Activated CD8-positive, alpha-beta memory T cell treated with anti-CD3 and anti-CD28 coated beads for 24 hours (primary cell): Measurements from ENCODE around the gene ADAT3.
A peak's percentile ranks its signal among the peaks of the same experiment; 100 is the strongest.
"Not testable (repeated sequence)": the region's sequence is repeated elsewhere in the genome, so short reads cannot be mapped to it uniquely, and the experiment has no call there.

Experiments used
- DNase-seq: peaks from one replicate; pipeline ENCODE4 v3.0.0-alpha.2; 2020

Gene ADAT3

DNA sequence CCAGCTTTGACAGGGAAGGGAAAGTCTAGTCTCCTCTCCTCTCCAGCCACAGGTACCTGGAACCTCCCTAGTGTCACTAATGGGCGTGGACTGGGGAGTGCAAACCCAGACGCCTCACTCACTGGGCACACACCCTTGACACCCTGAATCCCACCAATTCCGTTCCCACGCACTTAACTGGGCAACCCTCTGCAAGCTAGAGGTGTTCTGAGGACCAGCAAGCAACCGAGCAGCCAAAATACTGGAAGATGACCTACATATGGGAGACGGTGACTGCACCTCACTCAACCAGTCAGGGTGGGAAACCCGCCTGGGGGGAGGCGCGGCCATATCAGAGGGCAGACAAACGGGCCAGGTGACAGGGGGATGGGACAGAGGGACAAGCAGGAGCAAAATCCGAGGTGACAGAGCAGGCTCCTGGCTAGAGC, 20.9 kb upstream of the ADAT3 start:
- peak; percentile 80 for DNase-seq

DNA sequence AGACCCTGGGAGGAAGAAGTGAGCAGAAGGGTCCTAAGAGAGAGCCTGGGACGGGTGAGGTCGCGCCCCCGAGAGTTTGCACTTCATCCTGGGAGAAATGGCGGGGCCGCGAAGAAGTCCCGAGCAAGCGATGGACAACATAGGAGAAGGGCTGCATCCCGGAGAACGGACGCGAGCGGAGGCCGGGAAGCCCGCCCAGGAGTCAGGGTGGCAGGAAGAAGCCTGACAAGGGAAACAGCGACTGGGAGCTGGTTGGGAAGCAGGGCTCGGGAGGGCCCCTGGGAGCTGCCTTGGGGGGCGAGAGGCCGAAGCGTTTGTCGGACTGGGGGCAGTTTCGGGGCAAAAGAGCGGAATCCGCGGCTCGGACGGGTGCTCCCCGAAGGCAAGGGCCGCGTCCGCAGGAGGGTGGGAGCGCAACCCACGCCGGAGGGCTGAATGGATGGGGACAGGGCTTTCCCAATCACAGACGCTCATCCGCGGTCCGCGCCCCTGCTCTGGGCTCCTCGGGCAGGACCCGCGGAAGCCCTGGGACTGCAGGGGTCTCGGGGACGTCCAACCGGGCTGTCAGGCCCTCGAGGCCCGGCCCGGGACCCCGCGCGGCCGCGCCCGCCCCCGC, 20.4 kb upstream of the ADAT3 start:
- no peak for DNase-seq

- DNase-seq = peak; percentile 99
Measured at GRCh38 chr19:1885398-1886119, 19.6 kb upstream of the ADAT3 start, which contains the start of gene ABHD17A. ABHD17A (minus strand) TSS chr19:1885496; CDS start chr19:1881566, 3,930 bp downstream.

- not testable (repeated sequence) for DNase-seq
Measured at GRCh38 chr19:1886360-1886759, 18.8 kb upstream of the ADAT3 start.

GRCh38 chr19:1888385-1888784, 16.8 kb upstream of the ADAT3 start:
- no peak for DNase-seq

DNA sequence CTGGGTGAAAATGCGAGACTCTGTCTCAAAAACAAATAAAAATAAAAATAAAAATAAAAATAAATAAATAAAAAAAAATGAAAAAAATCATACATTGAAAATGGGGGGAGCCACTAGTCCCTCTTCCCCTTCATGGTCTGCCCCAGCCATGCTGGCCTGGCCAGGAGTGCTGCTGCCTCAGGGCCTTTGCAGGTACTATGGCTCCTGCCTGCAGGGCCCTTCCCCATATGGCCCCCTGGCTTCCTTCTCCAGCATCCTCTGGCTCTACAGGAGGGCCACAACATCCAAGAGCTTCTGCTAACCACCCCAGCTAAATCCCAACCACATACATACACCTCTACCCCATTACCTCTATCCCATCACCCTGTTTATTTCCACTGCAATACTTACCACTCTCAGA, 15.3 kb upstream of the ADAT3 start:
- DNase-seq = no peak

- no peak for DNase-seq
Measured at GRCh38 chr19:1893791-1894190, 11.4 kb upstream of the ADAT3 start.

DNA sequence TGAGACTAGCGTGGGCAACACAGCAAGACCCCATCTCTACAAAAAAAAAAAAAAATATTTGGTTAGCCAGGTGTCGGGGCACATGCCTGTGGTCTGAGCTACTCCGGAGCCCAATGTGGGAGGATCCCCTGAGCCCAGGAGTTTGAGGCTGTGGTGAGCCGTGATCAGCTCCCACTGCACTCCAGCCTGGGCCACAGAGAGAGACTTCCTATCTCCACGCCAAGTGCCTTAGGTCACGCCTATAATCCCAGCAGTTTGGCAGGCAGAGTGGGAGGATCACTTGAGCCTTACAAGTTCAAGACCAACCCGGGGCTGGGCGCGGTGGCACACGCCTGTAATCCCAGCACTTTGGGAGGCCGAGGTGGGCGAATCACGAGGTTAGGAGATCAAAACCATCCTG, 8.7 kb upstream of the ADAT3 start:
- no peak for DNase-seq

DNA sequence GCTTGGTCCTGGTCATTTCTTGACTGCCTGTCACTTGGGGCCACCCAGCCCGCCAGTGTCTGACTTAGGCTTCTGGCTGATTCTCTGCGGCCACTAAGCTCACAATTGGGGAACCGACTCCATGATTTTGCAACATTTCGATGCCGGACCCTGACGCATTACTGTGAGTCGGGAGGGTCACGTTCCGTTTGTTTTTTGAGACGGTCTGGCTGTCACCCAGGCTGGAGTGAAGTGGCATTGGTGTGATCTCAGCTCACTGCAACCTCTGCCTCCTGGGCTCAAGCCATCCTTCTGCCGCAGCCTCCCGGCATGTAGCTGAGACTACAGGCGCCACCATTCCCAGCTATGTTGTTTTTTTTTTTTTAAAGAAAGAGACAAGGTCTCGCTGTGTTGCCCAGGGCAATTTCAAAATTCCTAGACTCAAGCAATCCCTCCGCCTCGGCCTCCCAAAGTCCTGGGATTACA, 3.2 kb upstream of the ADAT3 start:
- no peak for DNase-seq

DNA sequence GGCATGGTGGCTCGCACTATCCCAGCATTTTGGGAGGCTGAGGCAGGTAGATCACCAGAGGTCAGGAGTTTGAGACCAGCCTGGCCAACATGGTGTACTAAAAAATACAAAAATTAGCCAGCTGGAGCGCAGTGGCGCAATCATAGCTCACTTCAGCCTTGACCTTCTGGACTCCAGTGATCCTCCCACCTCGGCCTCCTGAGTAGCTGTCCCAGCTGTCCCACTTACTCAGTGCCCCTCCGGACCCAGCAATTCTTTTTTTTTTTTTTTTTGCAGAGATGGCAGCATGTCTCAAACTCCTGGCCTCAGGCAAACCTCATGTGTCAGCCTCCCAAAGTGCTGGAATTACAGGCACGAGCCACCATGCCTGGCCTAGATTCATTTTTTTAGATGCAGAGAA, 2.3 kb upstream of the ADAT3 start:
- DNase-seq = no peak

- no peak for DNase-seq
Measured at GRCh38 chr19:1904860-1905109, 414 bp upstream of the ADAT3 start.

GRCh38 chr19:1905863-1906375, 720 bp downstream of the ADAT3 start:
- DNase-seq = no peak

DNA sequence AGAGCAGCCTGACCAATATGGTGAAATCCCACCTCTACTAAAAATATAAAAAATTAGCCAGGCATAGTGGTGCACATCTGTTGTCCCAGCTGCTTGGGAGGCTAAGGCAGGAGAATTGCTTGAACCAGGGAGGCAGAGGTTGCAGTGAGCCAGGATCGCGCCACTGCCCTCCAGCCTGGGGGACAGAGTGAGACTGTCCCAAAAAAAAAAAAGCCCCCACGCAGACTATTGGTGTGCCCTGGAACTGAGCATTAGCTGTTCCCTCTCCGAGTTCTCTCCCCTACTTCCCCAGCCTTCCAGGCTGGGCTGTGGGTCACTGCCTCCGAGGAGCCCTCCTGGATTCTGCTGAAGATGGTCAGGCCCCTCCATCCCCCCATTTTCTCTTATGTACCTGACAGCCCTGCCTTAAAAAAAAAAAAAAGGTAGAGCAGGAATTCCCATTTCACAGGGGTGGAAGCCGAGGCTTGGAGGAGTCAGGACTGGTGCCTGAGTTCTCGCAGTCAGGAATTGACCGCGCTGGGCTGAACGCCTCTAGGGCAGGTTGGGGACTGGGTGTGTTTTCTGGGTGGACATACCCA, 1.9 kb downstream of the ADAT3 start:
- no peak for DNase-seq

- no peak for DNase-seq
Measured at GRCh38 chr19:1907563-1908363, 2.6 kb downstream of the ADAT3 start.

DNA sequence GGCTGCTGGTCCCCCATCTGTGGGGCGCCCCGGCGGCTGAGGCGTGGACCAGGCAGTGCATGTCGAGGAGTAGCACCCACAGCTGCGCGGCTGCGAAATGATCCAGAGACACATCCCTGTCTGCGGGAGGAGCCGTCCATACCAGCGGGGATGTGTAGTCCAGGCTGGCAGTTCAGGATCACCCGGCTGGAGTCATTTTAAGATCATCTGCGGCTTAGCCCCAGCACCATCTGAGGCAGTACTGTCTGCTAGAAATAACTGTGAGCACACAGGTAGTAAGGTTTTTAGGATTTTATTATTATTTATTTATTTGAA, 3.1 kb downstream of the ADAT3 start:
- no peak for DNase-seq

GRCh38 chr19:1909761-1910080, 4.5 kb downstream of the ADAT3 start:
- DNase-seq = no peak

GRCh38 chr19:1910177-1910576, 5.0 kb downstream of the ADAT3 start:
- DNase-seq = no peak

- DNase-seq = peak; percentile 67
Measured at GRCh38 chr19:1911098-1911497, 5.9 kb downstream of the ADAT3 start.

GRCh38 chr19:1911995-1912394, 6.8 kb downstream of the ADAT3 start:
- no peak for DNase-seq

GRCh38 chr19:1912760-1913505, 7.7 kb downstream of the ADAT3 start:
- DNase-seq = no peak

GRCh38 chr19:1913781-1914577, 8.8 kb downstream of the ADAT3 start:
- no peak for DNase-seq

GRCh38 chr19:1914826-1915341, 9.7 kb downstream of the ADAT3 start:
- no peak for DNase-seq
